Neural cell (in vitro differentiated cells): ENCODE measurements around the gene DRICH1. TPM values are rescaled to one million over a fixed set of nuclear protein-coding genes. Genes with fewer than 3 reads are reported as not detected.
"Not testable (repeated sequence)": the region's sequence is repeated elsewhere in the genome, so short reads cannot be mapped to it uniquely, and the experiment has no call there.

ENCODE experiments used
- H2AFZ ChIP-seq: fragments of 200-600, 300-800 bp; sonication (generic), shearing (Covaris generic); 2 replicates; pipeline ENCODE4 v1.6.0; 2014; ENCODE audit warnings: low read depth, mild to moderate bottlenecking, antibody characterized with exemption, low read length, moderate library complexity
- H3F3A ChIP-seq: fragments of 200-600 bp; shearing (Covaris generic); 2 replicates; pipeline ENCODE4 v1.6.1; 2016; ENCODE audit warnings: mild to moderate bottlenecking, moderate library complexity, mixed read lengths, antibody characterized with exemption, low read length; ENCODE audit not compliant: insufficient read depth, poor library complexity, severe bottlenecking
- H3K27ac ChIP-seq: fragments of 200-600, 300-800 bp; sonication (generic), shearing (Covaris generic); 2 replicates; pipeline ENCODE4 v1.5.1; 2014; ENCODE audit warnings: mild to moderate bottlenecking, low read length, moderate library complexity
- H3K27me3 ChIP-seq: fragments of 300-800, 200-600 bp; sonication (generic), shearing (Covaris generic); 2 replicates; pipeline ENCODE4 v1.6.0; 2014; ENCODE audit warnings: mild to moderate bottlenecking, low read depth, low read length, moderate library complexity; ENCODE audit not compliant: insufficient read depth
- H3K36me3 ChIP-seq: fragments of 300-800, 200-600 bp; sonication (generic), shearing (Covaris generic); 2 replicates; pipeline ENCODE4 v1.5.1; 2014; ENCODE audit warnings: mild to moderate bottlenecking, antibody characterized with exemption, low read length, moderate library complexity; ENCODE audit not compliant: insufficient read depth
- H3K4me2 ChIP-seq: fragments of 300-800, 200-600 bp; sonication (generic), shearing (Covaris generic); 2 replicates; pipeline ENCODE4 v1.6.0; 2014; ENCODE audit warnings: mild to moderate bottlenecking, low read length
- H3K4me3 ChIP-seq: fragments of 300-800, 200-600 bp; sonication (generic), shearing (Covaris generic); 2 replicates; pipeline ENCODE4 v1.5.1; 2014; ENCODE audit warnings: mild to moderate bottlenecking, low read length, moderate library complexity
- H3K79me2 ChIP-seq: fragments of 200-600 bp; shearing (Covaris generic); replicated peaks from 2 replicates; pipeline ENCODE4 v1.6.0; 2014; ENCODE audit warnings: mild to moderate bottlenecking, low read length, moderate library complexity; ENCODE audit not compliant: insufficient read depth
- H3K9ac ChIP-seq: fragments of 300-800, 200-600 bp; sonication (generic), shearing (Covaris generic); 2 replicates; pipeline ENCODE4 v1.6.1; 2016; ENCODE audit warnings: mild to moderate bottlenecking, low read length, mixed read lengths
- H3K9me2 ChIP-seq: fragments of 200-600 bp; shearing (Covaris generic); 2 replicates; pipeline ENCODE4 v1.6.1; 2016; ENCODE audit warnings: mild to moderate bottlenecking, low read length, mixed read lengths; ENCODE audit not compliant: insufficient read depth
- H3K9me3 ChIP-seq: fragments of 200-600, 300-800 bp; sonication (generic), shearing (Covaris generic); 2 replicates; pipeline ENCODE4 v1.6.1; 2016; ENCODE audit warnings: mild to moderate bottlenecking, mixed run types, low read length, moderate library complexity, mixed read lengths
- H4K20me1 ChIP-seq: fragments of 200-600 bp; shearing (Covaris generic); 2 replicates; pipeline ENCODE4 v1.6.1; 2016; ENCODE audit warnings: mild to moderate bottlenecking, mixed run types; ENCODE audit not compliant: insufficient read depth
- EP300 ChIP-seq: fragments of 450-650 bp; conservative IDR thresholded peaks from 2 replicates; pipeline ENCODE4 v1.6.1; 2014; ENCODE audit warnings: antibody characterized with exemption, mild to moderate bottlenecking, moderate library complexity; ENCODE audit not compliant: poor library complexity, severe bottlenecking
- EZH2 ChIP-seq: fragments of 200-600, 300-800 bp; shearing (Covaris generic), sonication (generic); IDR thresholded peaks from 2 replicates; pipeline ENCODE4 v1.6.1; 2014; ENCODE audit warnings: antibody characterized with exemption, low read length, borderline replicate concordance, mild to moderate bottlenecking; ENCODE audit not compliant: insufficient read depth, poor library complexity, severe bottlenecking
- MXI1 ChIP-seq: fragments of 450-650 bp; conservative IDR thresholded peaks from 2 replicates; pipeline ENCODE4 v1.6.1; 2014; ENCODE audit warnings: antibody characterized with exemption, mild to moderate bottlenecking; ENCODE audit not compliant: poor library complexity, severe bottlenecking
- POLR2AphosphoS5 ChIP-seq: IDR thresholded peaks from 2 replicates; pipeline ENCODE4 v1.6.1; 2012
- RAD21 ChIP-seq: fragments of 450-650 bp; conservative IDR thresholded peaks from 2 replicates; pipeline ENCODE4 v1.6.1; 2014; ENCODE audit warnings: antibody characterized with exemption, mild to moderate bottlenecking, moderate library complexity
- REST ChIP-seq: IDR thresholded peaks from 2 replicates; pipeline ENCODE4 v1.6.1; 2012; ENCODE audit warnings: borderline replicate concordance
- SMC3 ChIP-seq: fragments of 450-650 bp; conservative IDR thresholded peaks from 2 replicates; pipeline ENCODE4 v1.6.1; 2014; ENCODE audit warnings: antibody characterized with exemption, mild to moderate bottlenecking, moderate library complexity; ENCODE audit not compliant: poor library complexity
- TAF1 ChIP-seq: IDR thresholded peaks from 2 replicates; pipeline ENCODE4 v1.6.1; 2012; ENCODE audit warnings: low read depth
- polyA plus RNA-seq: library from polyadenylated mRNA; depleted of rRNA; stranded (reverse); fragments of >200 nt; gene quantifications from 2 replicates; pipeline ENCODE4 v1.2.3, GENCODE V29; 2014
- TF ChIP-seq, protein P1 (sequence below): fragments of 450-650 bp; IDR thresholded peaks from 2 replicates; pipeline ENCODE4 v1.5.1; 2014; ENCODE audit warnings: antibody characterized with exemption, mild to moderate bottlenecking, moderate library complexity; ENCODE audit not compliant: poor library complexity, severe bottlenecking

DRICH1 gene
- polyA plus RNA-seq, 1 donor from 2014 or later, result 0.48 TPM

GRCh38 chr22:23622634-23623033, 9.5 kb downstream of the DRICH1 start:
- H3K4me2 ChIP-seq, result no peak overlapping the region
- H3K4me3 ChIP-seq, result no peak overlapping the region
- no peak overlapping the region for H3K27ac ChIP-seq
- TF ChIP-seq EP300, result no peak
- H3K9me2 ChIP-seq, result no peaks in the 10 kb centered on the region
- H3K79me2 ChIP-seq, result no peaks in the 10 kb centered on the region
- no peaks in the 10 kb centered on the region for H3F3A ChIP-seq
- H2AFZ ChIP-seq, result no peak overlapping the region
- H3K9ac ChIP-seq, result no peak overlapping the region
- H3K9me3 ChIP-seq, result no peaks in the 10 kb centered on the region
- H3K27me3 ChIP-seq, result no peaks in the 10 kb centered on the region
- no peaks in the 10 kb centered on the region for H3K36me3 ChIP-seq
- no peaks in the 10 kb centered on the region for H4K20me1 ChIP-seq

- not testable (repeated sequence) for H3K9ac ChIP-seq, H3K9me2 ChIP-seq, H3F3A ChIP-seq, H3K27ac ChIP-seq, H3K4me2 ChIP-seq, H3K4me3 ChIP-seq, H3K79me2 ChIP-seq, H3K27me3 ChIP-seq, H3K36me3 ChIP-seq, H3K9me3 ChIP-seq, H2AFZ ChIP-seq, H4K20me1 ChIP-seq
Observed at GRCh38 chr22:23621916-23622315, 10.2 kb downstream of the DRICH1 start.

- Histone ChIP-seq H3K4me2 (no peak overlapping the region), H3K4me3 (no peak overlapping the region), H3K27ac (no peak overlapping the region), H3K9ac (no peak overlapping the region), H3K36me3 (no peaks in the 10 kb centered on the region), H3K9me3 (no peaks in the 10 kb centered on the region), H3K79me2 (no peaks in the 10 kb centered on the region), H3K9me2 (no peaks in the 10 kb centered on the region), H3F3A (no peaks in the 10 kb centered on the region), H4K20me1 (no peaks in the 10 kb centered on the region), H2AFZ (no peak overlapping the region), H3K27me3 (no peaks in the 10 kb centered on the region)
- TF ChIP-seq TAF1, result no peak
- TF ChIP-seq POLR2AphosphoS5, result no peak
- TF ChIP-seq SMC3, result no peak
- TF ChIP-seq REST, result no peak
- no peak for TF ChIP-seq RAD21
- no peak for TF ChIP-seq EP300
- TF ChIP-seq MXI1, result no peak
- TF ChIP-seq, protein P1, sequence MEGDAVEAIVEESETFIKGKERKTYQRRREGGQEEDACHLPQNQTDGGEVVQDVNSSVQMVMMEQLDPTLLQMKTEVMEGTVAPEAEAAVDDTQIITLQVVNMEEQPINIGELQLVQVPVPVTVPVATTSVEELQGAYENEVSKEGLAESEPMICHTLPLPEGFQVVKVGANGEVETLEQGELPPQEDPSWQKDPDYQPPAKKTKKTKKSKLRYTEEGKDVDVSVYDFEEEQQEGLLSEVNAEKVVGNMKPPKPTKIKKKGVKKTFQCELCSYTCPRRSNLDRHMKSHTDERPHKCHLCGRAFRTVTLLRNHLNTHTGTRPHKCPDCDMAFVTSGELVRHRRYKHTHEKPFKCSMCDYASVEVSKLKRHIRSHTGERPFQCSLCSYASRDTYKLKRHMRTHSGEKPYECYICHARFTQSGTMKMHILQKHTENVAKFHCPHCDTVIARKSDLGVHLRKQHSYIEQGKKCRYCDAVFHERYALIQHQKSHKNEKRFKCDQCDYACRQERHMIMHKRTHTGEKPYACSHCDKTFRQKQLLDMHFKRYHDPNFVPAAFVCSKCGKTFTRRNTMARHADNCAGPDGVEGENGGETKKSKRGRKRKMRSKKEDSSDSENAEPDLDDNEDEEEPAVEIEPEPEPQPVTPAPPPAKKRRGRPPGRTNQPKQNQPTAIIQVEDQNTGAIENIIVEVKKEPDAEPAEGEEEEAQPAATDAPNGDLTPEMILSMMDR, result no peak
- TF ChIP-seq EZH2, result no peak
Observed at GRCh38 chr22:23621082-23621780, 10.9 kb downstream of the DRICH1 start.
